Measurements from ENCODE around the gene CMIP.
A peak's percentile ranks its signal among the peaks of the same experiment; 100 is the strongest.

The CMIP gene

GRCh38 chr16:81481207-81481821 lies 36.7 kb downstream of the CMIP start:
- DNase-seq = no peak

GRCh38 chr16:81482329-81483063 lies 37.9 kb downstream of the CMIP start:
- no peak for DNase-seq

- DNase-seq = no peak
Observed at GRCh38 chr16:81483064-81483969, 38.7 kb downstream of the CMIP start.

GRCh38 chr16:81483970-81484595 lies 39.5 kb downstream of the CMIP start:
- no peak for DNase-seq

- DNase-seq = no peak
Observed at GRCh38 chr16:81484908-81485624, 40.5 kb downstream of the CMIP start.

- DNase-seq = no peak
Observed at GRCh38 chr16:81485824-81486539, 41.4 kb downstream of the CMIP start.

GRCh38 chr16:81486540-81487061 lies 42.0 kb downstream of the CMIP start:
- no peak for DNase-seq

- no peak for DNase-seq
Observed at GRCh38 chr16:81487301-81487720, 42.7 kb downstream of the CMIP start.

GRCh38 chr16:81488687-81489411 lies 44.2 kb downstream of the CMIP start:
- DNase-seq = no peak

GRCh38 chr16:81489547-81490267 lies 45.1 kb downstream of the CMIP start:
- no peak for DNase-seq

GRCh38 chr16:81491541-81492188 lies 47.1 kb downstream of the CMIP start:
- DNase-seq = peak; percentile 11

GRCh38 chr16:81492311-81492761 lies 47.7 kb downstream of the CMIP start:
- DNase-seq = no peak

- DNase-seq = no peak
Observed at GRCh38 chr16:81492965-81493754, 48.6 kb downstream of the CMIP start.

GRCh38 chr16:81493755-81494433 lies 49.3 kb downstream of the CMIP start:
- DNase-seq = no peak

GRCh38 chr16:81494434-81494806 lies 49.8 kb downstream of the CMIP start:
- no peak for DNase-seq

- no peak for DNase-seq
Observed at GRCh38 chr16:81494888-81495287, 50.3 kb downstream of the CMIP start.

GRCh38 chr16:81495321-81496234 lies 51.0 kb downstream of the CMIP start:
- no peak for DNase-seq

All from NCI-H2029 treated with DMSO at 0.1 percent for 48 hours (cell line).